HG02981 (cell line): ENCODE data around the gene ERCC6L2.

Experiments
- ATAC-seq: cut with Tn5 transposase; IDR thresholded peaks from one replicate; pipeline ENCODE4 v1.9.1; 2021; ENCODE audit warnings: mild to moderate bottlenecking, moderate library complexity; ENCODE audit not compliant: unreplicated experiment

ERCC6L2 gene

DNA sequence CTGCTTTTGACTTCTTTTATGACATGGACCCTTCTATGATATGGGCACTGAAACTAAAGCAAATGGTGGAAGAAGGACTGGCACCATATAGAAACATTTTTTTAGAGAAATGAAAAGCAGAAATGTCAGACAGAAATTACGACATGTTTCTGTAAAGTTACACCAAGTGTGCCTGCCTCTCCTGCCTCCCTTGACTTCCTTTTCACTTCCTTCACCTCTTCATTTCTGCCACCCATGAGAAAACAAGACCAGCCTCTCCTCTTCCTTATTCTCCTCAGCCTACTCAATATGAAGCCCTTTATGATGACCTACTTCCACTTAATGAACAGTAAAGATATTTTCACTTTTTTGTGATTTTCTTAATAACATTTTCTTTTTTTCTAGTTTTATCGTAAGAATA lies 44.5 kb downstream of the ERCC6L2 start:
- ATAC-seq = no peak

- no peak for ATAC-seq
Observed at GRCh38 chr9:95923794-95924193, 48.3 kb downstream of the ERCC6L2 start.

GRCh38 chr9:95924987-95925386 lies 49.5 kb downstream of the ERCC6L2 start:
- ATAC-seq = no peak

DNA sequence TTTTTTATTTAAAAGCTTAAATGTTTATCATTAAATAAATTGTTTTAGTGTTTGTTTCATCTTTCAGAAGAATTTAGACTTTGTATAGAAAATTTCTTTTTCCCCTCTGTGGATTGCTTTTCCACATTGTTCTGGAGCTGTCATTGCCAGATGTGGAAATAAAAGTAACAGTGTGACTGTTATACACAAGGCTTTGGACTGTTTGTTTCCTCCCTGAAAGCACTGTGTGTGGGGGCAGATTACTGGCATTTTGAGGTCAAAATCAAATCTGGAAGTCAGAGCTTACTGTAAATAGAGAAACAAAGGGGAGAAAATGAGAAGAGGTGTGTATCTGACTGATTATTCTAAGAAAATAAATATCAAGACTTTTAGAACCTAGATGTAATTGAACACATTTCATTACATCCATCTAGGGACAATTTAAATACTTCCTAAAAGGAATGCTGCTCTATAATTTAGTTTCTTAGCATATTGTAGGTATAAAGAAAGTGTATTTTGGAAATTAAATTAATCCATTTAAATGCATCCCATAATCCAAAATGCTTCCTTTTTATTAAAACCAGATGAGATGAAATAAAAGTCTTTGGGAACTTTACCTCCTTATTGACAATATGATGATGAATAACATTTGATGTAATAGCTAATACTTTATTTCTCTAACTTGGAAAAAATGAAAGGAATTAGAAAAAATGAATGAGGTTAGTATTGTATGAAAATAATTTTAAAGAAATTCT lies 51.9 kb downstream of the ERCC6L2 start:
- no peak for ATAC-seq

- ATAC-seq = no peak
Observed at GRCh38 chr9:95930277-95930676, 54.8 kb downstream of the ERCC6L2 start.

- ATAC-seq = no peak
Observed at GRCh38 chr9:95935861-95936578, 60.5 kb downstream of the ERCC6L2 start.

GRCh38 chr9:95936579-95937075 lies 61.1 kb downstream of the ERCC6L2 start:
- no peak for ATAC-seq

DNA sequence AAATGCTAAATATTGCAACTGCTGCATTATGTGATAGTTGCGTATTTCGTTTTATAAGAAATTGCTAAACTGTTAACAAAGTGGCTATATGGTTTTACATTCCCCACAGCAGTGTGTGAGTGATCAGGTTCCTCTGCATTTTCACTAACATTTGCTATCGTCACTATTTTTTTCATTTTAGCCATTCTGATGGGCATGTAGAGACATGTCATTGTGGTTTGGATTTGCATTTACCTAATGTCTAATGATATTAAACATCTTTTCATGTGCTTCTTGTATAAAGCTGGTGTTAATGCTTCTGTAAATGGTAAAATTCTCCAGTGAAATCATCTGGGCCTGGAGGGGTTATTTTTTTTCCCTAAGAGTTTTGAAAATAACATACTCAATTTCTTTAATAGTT lies 61.6 kb downstream of the ERCC6L2 start:
- no peak for ATAC-seq

GRCh38 chr9:95938724-95939123 lies 63.2 kb downstream of the ERCC6L2 start:
- no peak for ATAC-seq

DNA sequence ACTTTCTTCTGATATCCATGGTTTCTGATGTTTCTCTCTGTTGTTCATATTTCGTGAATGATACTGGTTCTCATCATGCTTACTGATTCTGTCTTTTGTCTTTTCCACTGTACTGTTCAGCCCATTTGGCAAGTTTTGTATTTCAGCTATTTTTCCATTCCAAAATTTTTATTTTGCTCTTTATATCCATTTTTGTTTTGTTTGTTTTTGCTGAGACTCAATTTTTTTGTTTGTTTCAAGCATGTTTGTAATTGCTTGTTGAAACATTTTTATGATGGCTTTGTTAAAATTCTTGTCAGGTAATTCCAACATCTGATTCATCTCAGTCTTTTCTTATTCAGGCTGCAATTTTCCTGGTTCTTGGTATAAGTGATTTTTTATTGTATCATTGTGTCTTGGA lies 64.0 kb downstream of the ERCC6L2 start:
- no peak for ATAC-seq

DNA sequence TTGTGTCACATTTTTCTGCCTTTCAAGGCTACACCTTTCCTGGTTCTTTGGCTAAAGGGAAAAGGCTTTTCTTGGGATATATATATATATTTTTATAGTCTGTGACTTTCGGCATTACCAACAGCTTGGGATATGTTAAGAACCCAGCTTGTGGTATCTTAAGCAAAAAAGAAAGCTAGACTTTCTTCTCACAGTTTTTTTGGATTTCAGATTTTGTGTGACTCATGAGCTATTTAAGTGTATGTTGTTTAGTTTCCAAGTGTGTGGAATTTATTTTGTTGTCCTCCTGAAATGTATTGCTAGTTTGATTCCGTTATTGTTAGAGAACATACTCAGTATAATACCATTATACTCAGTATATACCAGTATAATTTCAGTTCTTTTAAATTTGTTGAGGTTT lies 64.8 kb downstream of the ERCC6L2 start:
- no peak for ATAC-seq

DNA sequence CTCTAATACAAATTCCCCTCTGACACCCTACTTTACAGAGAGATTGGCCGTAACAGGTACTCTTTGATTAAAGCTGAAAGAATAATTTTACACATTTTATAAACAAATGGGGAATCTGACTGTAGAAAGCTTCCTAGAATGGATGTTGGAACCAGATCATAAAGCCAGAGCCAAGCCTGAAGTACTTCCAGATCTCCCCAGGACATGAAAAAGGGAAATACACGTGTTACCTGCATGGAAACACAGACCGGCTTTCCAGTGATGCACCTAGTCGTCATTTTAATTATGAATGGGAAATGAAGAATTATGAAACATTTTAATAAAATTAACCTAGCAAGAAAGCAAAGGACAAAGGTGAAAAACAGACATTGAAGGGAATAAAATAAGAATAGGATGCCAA lies 66.5 kb downstream of the ERCC6L2 start:
- no peak for ATAC-seq

GRCh38 chr9:95947118-95947517 lies 71.6 kb downstream of the ERCC6L2 start:
- no peak for ATAC-seq

GRCh38 chr9:95952471-95952870 lies 77.0 kb downstream of the ERCC6L2 start:
- no peak for ATAC-seq

GRCh38 chr9:95953986-95954385 lies 78.5 kb downstream of the ERCC6L2 start:
- ATAC-seq = no peak

- no peak for ATAC-seq
Observed at GRCh38 chr9:95954940-95955339, 79.4 kb downstream of the ERCC6L2 start.

GRCh38 chr9:95962936-95963335 lies 87.4 kb downstream of the ERCC6L2 start:
- ATAC-seq = no peak

DNA sequence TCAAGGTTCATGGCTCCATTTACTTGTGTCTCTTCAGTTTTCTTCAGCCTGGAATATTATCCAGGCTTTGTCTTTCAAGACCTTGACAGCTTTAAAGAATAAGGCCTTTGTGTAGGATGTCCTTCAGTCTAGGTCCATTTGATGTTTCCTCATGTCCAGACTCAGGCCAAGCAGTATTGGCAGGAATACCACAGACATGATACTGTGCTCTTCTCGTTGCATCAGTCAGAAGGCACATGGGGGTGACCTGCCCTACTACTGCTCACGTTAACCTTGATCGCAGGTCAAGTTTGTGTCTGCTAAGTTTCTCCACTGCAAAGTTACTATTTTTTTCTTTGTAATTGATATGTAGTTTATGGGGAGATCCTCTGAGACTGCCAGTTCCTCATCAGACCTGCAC lies 88.2 kb downstream of the ERCC6L2 start:
- ATAC-seq = no peak

- ATAC-seq = no peak
Observed at GRCh38 chr9:95966306-95966705, 90.8 kb downstream of the ERCC6L2 start.

DNA sequence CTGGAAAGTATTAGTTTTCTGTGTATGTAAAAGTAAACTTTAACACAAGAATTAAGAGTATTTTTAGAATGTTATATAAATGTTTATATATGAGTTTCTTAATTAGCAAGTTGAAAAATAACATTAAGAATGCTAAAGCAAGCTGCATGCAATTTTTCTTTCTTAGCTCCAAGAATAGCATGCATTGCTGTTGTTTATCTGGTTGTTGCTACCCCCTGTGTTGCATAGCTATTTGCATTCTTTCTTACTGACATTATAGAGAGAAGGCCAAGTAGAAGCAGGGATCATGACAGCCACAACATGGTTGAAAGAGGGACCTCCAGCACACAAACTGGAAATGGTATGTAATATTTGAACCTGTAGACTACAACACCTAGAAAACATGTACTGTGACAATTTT lies 94.8 kb downstream of the ERCC6L2 start:
- ATAC-seq = no peak

DNA sequence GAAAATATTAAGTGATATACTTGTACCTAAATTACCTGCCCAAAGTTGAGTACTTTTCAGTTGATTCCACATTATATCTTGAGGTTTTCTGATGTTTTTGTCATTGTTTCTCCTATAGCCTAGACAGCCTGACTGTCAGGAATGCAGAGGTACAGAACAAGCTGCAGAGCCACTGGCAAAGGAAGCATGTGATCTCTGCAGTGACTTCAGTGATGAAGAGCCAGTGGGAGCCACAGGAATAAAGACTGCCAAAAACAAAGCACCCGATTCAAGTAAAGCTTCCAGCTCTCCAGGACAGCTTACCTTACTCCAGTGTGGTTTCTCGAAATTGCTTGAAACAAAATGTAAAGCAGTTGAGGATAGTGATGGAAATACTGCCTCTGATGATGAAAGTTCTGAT lies 96.3 kb downstream of the ERCC6L2 start:
- no peak for ATAC-seq

- ATAC-seq = no peak
Observed at GRCh38 chr9:95974389-95974788, 98.9 kb downstream of the ERCC6L2 start.
